ENCODE data around the gene PRDM10. TPM values are rescaled to one million over a fixed set of nuclear protein-coding genes. Genes with fewer than 3 reads are reported as not detected.

PRDM10 gene
- polyA plus RNA-seq, 1 donor from 2014 or later = 13.7 TPM

DNA sequence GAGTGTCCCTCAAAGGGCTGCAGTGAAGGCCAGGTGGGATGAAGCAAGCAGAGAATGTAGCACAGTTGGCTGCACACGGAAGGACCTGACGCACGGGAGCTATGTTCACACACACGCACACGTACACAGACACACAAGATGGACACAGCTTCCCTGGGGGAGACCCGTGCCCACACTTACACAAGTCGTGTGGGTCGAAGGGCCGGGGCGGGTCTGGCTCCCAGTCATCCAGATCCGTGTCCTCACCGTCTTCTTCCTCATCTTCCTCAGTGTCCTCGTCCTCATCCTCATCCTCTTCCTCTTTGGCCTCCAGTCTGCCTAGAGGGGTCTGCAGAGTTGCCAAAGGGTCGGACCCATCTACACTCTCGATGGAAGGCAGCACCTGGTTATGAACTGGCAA lies 55.7 kb downstream of the PRDM10 start:
- no peak for TF ChIP-seq TAF1 (IDR thresholded peaks at IDR 0.05; ENCODE audit: low read depth)
- TF ChIP-seq RAD21 (conservative IDR thresholded peaks at IDR 0.05) = no peak
- no peak for TF ChIP-seq EZH2 (IDR thresholded peaks at IDR 0.05; ENCODE audit: borderline replicate concordance, insufficient read depth, low read length, poor library complexity, severe bottlenecking)
- no peak for TF ChIP-seq SMC3 (conservative IDR thresholded peaks at IDR 0.05; ENCODE audit: poor library complexity)
- TF ChIP-seq POLR2AphosphoS5 (IDR thresholded peaks at IDR 0.05) = no peak
- TF ChIP-seq MXI1 (conservative IDR thresholded peaks at IDR 0.05; ENCODE audit: poor library complexity, severe bottlenecking) = no peak
- TF ChIP-seq, protein P1, sequence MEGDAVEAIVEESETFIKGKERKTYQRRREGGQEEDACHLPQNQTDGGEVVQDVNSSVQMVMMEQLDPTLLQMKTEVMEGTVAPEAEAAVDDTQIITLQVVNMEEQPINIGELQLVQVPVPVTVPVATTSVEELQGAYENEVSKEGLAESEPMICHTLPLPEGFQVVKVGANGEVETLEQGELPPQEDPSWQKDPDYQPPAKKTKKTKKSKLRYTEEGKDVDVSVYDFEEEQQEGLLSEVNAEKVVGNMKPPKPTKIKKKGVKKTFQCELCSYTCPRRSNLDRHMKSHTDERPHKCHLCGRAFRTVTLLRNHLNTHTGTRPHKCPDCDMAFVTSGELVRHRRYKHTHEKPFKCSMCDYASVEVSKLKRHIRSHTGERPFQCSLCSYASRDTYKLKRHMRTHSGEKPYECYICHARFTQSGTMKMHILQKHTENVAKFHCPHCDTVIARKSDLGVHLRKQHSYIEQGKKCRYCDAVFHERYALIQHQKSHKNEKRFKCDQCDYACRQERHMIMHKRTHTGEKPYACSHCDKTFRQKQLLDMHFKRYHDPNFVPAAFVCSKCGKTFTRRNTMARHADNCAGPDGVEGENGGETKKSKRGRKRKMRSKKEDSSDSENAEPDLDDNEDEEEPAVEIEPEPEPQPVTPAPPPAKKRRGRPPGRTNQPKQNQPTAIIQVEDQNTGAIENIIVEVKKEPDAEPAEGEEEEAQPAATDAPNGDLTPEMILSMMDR (IDR thresholded peaks at IDR 0.05; ENCODE audit: poor library complexity, severe bottlenecking) = no peak
- TF ChIP-seq, protein P2, sequence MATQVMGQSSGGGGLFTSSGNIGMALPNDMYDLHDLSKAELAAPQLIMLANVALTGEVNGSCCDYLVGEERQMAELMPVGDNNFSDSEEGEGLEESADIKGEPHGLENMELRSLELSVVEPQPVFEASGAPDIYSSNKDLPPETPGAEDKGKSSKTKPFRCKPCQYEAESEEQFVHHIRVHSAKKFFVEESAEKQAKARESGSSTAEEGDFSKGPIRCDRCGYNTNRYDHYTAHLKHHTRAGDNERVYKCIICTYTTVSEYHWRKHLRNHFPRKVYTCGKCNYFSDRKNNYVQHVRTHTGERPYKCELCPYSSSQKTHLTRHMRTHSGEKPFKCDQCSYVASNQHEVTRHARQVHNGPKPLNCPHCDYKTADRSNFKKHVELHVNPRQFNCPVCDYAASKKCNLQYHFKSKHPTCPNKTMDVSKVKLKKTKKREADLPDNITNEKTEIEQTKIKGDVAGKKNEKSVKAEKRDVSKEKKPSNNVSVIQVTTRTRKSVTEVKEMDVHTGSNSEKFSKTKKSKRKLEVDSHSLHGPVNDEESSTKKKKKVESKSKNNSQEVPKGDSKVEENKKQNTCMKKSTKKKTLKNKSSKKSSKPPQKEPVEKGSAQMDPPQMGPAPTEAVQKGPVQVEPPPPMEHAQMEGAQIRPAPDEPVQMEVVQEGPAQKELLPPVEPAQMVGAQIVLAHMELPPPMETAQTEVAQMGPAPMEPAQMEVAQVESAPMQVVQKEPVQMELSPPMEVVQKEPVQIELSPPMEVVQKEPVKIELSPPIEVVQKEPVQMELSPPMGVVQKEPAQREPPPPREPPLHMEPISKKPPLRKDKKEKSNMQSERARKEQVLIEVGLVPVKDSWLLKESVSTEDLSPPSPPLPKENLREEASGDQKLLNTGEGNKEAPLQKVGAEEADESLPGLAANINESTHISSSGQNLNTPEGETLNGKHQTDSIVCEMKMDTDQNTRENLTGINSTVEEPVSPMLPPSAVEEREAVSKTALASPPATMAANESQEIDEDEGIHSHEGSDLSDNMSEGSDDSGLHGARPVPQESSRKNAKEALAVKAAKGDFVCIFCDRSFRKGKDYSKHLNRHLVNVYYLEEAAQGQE (IDR thresholded peaks at IDR 0.05; ENCODE audit: borderline replicate concordance) = no peak
- TF ChIP-seq EP300 (conservative IDR thresholded peaks at IDR 0.05; ENCODE audit: poor library complexity, severe bottlenecking) = no peak
- Histone ChIP-seq H3K9me3 (ENCODE audit: low read length) (no peaks in the 10 kb centered on the region), H3K36me3 (ENCODE audit: insufficient read depth, low read length) (no peaks in the 10 kb centered on the region), H2AFZ (ENCODE audit: low read depth, low read length) (no peak overlapping the region), H3K27ac (ENCODE audit: low read length) (no peak overlapping the region), H4K20me1 (ENCODE audit: insufficient read depth) (no peaks in the 10 kb centered on the region), H3F3A (ENCODE audit: insufficient read depth, low read length, poor library complexity, severe bottlenecking) (no peaks in the 10 kb centered on the region), H3K9me2 (ENCODE audit: insufficient read depth, low read length) (no peaks in the 10 kb centered on the region), H3K9ac (ENCODE audit: low read length) (no peak overlapping the region), H3K4me3 (ENCODE audit: low read length) (no peak overlapping the region), H3K27me3 (ENCODE audit: insufficient read depth, low read depth, low read length) (no peaks in the 10 kb centered on the region), H3K4me2 (ENCODE audit: low read length) (no peak overlapping the region), H3K79me2 (replicated peaks; ENCODE audit: insufficient read depth, low read length) (no peaks in the 10 kb centered on the region)

DNA sequence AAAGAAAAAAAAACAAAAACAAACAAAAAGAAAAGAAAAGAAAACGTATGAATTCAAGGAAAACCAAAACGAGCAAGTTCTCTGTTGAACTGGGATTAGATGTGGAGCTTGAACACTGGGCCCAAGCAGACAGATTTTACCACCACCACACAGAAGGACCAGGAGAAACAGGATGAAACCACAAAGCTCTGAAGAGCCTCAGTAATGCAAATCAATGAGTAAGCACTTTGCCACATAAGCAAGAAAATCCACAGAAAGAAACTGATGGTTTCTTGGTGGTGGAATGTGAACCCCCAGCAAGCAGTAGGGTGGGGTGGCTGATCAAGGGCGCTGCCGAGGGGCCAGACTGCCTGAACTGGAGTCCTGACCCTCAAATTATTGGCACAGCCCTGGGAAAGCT lies 56.4 kb downstream of the PRDM10 start:
- no peaks in the 10 kb centered on the region for H3K9me3 ChIP-seq (ENCODE audit: low read length)
- H3F3A ChIP-seq (ENCODE audit: insufficient read depth, low read length, poor library complexity, severe bottlenecking) = no peaks in the 10 kb centered on the region
- H3K9me2 ChIP-seq (ENCODE audit: insufficient read depth, low read length) = no peaks in the 10 kb centered on the region
- H3K4me2 ChIP-seq (ENCODE audit: low read length) = no peak overlapping the region
- no peak overlapping the region for H2AFZ ChIP-seq (ENCODE audit: low read depth, low read length)
- no peaks in the 10 kb centered on the region for H3K36me3 ChIP-seq (ENCODE audit: insufficient read depth, low read length)
- H3K27me3 ChIP-seq (ENCODE audit: insufficient read depth, low read depth, low read length) = no peaks in the 10 kb centered on the region
- H4K20me1 ChIP-seq (ENCODE audit: insufficient read depth) = no peaks in the 10 kb centered on the region
- no peak overlapping the region for H3K9ac ChIP-seq (ENCODE audit: low read length)
- H3K4me3 ChIP-seq (ENCODE audit: low read length) = no peak overlapping the region
- no peaks in the 10 kb centered on the region for H3K79me2 ChIP-seq (replicated peaks; ENCODE audit: insufficient read depth, low read length)
- no peak overlapping the region for H3K27ac ChIP-seq (ENCODE audit: low read length)
- TF ChIP-seq TAF1 (IDR thresholded peaks at IDR 0.05; ENCODE audit: low read depth) (no peak), EZH2 (IDR thresholded peaks at IDR 0.05; ENCODE audit: borderline replicate concordance, insufficient read depth, low read length, poor library complexity, severe bottlenecking) (no peak), SMC3 (conservative IDR thresholded peaks at IDR 0.05; ENCODE audit: poor library complexity) (no peak), RAD21 (conservative IDR thresholded peaks at IDR 0.05) (no peak)
- TF ChIP-seq, protein P1 (IDR thresholded peaks at IDR 0.05; ENCODE audit: poor library complexity, severe bottlenecking) = no peak
- TF ChIP-seq, protein P2 (IDR thresholded peaks at IDR 0.05; ENCODE audit: borderline replicate concordance) = no peak
